ENCODE data around the gene MIA2.

The MIA2 gene

GRCh38 chr14:39246618-39247017 is 12.9 kb downstream of the MIA2 start:
- TF ChIP-seq SIN3A (IDR thresholded peaks at IDR 0.05; ENCODE audit: borderline replicate concordance, insufficient read depth, low read length) = no peak
- no peak for TF ChIP-seq TAF1 (IDR thresholded peaks at IDR 0.05; ENCODE audit: borderline replicate concordance, insufficient read depth, low read length)
- TF ChIP-seq POLR2AphosphoS5 (IDR thresholded peaks at IDR 0.05; ENCODE audit: low read depth, low read length) = no peak
- no peak for TF ChIP-seq FOXP2 (optimal IDR thresholded peaks at IDR 0.05; ENCODE audit: borderline replicate concordance, extremely low read depth, extremely low read length, insufficient read depth)
- no peak for TF ChIP-seq REST (IDR thresholded peaks at IDR 0.05; ENCODE audit: insufficient read depth in 1 of 2, low read depth in 2 of 2, low read length in 2 of 2)

- no peak for TF ChIP-seq POLR2AphosphoS5 (IDR thresholded peaks at IDR 0.05; ENCODE audit: low read depth, low read length)
- TF ChIP-seq FOXP2 (optimal IDR thresholded peaks at IDR 0.05; ENCODE audit: borderline replicate concordance, extremely low read depth, extremely low read length, insufficient read depth) = no peak
- no peak for TF ChIP-seq TAF1 (IDR thresholded peaks at IDR 0.05; ENCODE audit: borderline replicate concordance, insufficient read depth, low read length)
- no peak for TF ChIP-seq SIN3A (IDR thresholded peaks at IDR 0.05; ENCODE audit: borderline replicate concordance, insufficient read depth, low read length)
- no peak for TF ChIP-seq REST (IDR thresholded peaks at IDR 0.05; ENCODE audit: insufficient read depth in 1 of 2, low read depth in 2 of 2, low read length in 2 of 2)
Observed at GRCh38 chr14:39247256-39247655, 13.5 kb downstream of the MIA2 start.

GRCh38 chr14:39251547-39251946 is 17.8 kb downstream of the MIA2 start:
- TF ChIP-seq FOXP2 (optimal IDR thresholded peaks at IDR 0.05; ENCODE audit: borderline replicate concordance, extremely low read depth, extremely low read length, insufficient read depth) (no peak), POLR2AphosphoS5 (IDR thresholded peaks at IDR 0.05; ENCODE audit: low read depth, low read length) (no peak), REST (IDR thresholded peaks at IDR 0.05; ENCODE audit: insufficient read depth in 1 of 2, low read depth in 2 of 2, low read length in 2 of 2) (no peak), TAF1 (IDR thresholded peaks at IDR 0.05; ENCODE audit: borderline replicate concordance, insufficient read depth, low read length) (no peak), SIN3A (IDR thresholded peaks at IDR 0.05; ENCODE audit: borderline replicate concordance, insufficient read depth, low read length) (no peak)

GRCh38 chr14:39258782-39259545 is 25.2 kb downstream of the MIA2 start:
- no peak for TF ChIP-seq POLR2AphosphoS5 (IDR thresholded peaks at IDR 0.05; ENCODE audit: low read depth, low read length)
- no peak for TF ChIP-seq FOXP2 (optimal IDR thresholded peaks at IDR 0.05; ENCODE audit: borderline replicate concordance, extremely low read depth, extremely low read length, insufficient read depth)
- no peak for TF ChIP-seq SIN3A (IDR thresholded peaks at IDR 0.05; ENCODE audit: borderline replicate concordance, insufficient read depth, low read length)
- no peak for TF ChIP-seq TAF1 (IDR thresholded peaks at IDR 0.05; ENCODE audit: borderline replicate concordance, insufficient read depth, low read length)
- TF ChIP-seq REST (IDR thresholded peaks at IDR 0.05; ENCODE audit: insufficient read depth in 1 of 2, low read depth in 2 of 2, low read length in 2 of 2) = no peak

All from PFSK-1 (cell line).